Endodermal cell (in vitro differentiated cells): ENCODE data around the gene PRPF18. TPM values are rescaled to one million over a fixed set of nuclear protein-coding genes. Genes with fewer than 3 reads are reported as not detected.
A peak's percentile ranks its signal among the peaks of the same experiment; 100 is the strongest.

ENCODE experiments used
- DNase-seq: peaks from one replicate; pipeline ENCODE4 v3.0.0-alpha.2; 2017
- H3K27ac ChIP-seq: 2 replicates; pipeline ENCODE4 v1.5.1; 2013; ENCODE audit warnings: mild to moderate bottlenecking, low read depth, low read length, moderate library complexity
- H3K27me3 ChIP-seq: 2 replicates; pipeline ENCODE4 v1.6.1; 2013; ENCODE audit warnings: mild to moderate bottlenecking, low read length, moderate library complexity; ENCODE audit not compliant: insufficient read depth, control insufficient read depth, poor library complexity, severe bottlenecking
- H3K36me3 ChIP-seq: 2 replicates; pipeline ENCODE4 v1.7.0; 2013; ENCODE audit warnings: mild to moderate bottlenecking, low read length, moderate library complexity; ENCODE audit not compliant: control insufficient read depth, insufficient read depth
- H3K4me1 ChIP-seq: one replicate; pipeline ENCODE4 v1.7.0; 2013; ENCODE audit warnings: low read length; ENCODE audit not compliant: control insufficient read depth, insufficient read depth
- H3K4me3 ChIP-seq: 2 replicates; pipeline ENCODE4 v1.5.1; 2013; ENCODE audit warnings: mild to moderate bottlenecking, low read length, moderate library complexity
- H3K9ac ChIP-seq: 2 replicates; pipeline ENCODE4 v1.6.1; 2013; ENCODE audit warnings: mild to moderate bottlenecking, low read length, moderate library complexity; ENCODE audit not compliant: poor library complexity, severe bottlenecking; ENCODE audit errors: extremely low read depth
- H3K9me3 ChIP-seq: 2 replicates; pipeline ENCODE4 v1.6.1; 2013; ENCODE audit warnings: mild to moderate bottlenecking, low read length, moderate library complexity; ENCODE audit not compliant: control insufficient read depth
- H3K27ac Mint-ChIP-seq: 2 replicates; pipeline ENCODE4 v1.8.0; 2020; ENCODE audit warnings: mixed read lengths
- H3K27me3 Mint-ChIP-seq: 2 replicates; pipeline ENCODE4 v1.8.0; 2021; ENCODE audit warnings: mild to moderate bottlenecking, mixed read lengths; ENCODE audit not compliant: insufficient read depth
- H3K36me3 Mint-ChIP-seq: 2 replicates; pipeline ENCODE4 v1.8.0; 2020; ENCODE audit warnings: low read depth, mixed read lengths
- H3K4me1 Mint-ChIP-seq: 2 replicates; pipeline ENCODE4 v1.8.0; 2020; ENCODE audit warnings: mixed read lengths
- H3K4me3 Mint-ChIP-seq: 2 replicates; pipeline ENCODE4 v1.8.0; 2020; ENCODE audit warnings: mild to moderate bottlenecking, moderate library complexity, mixed read lengths
- H3K9me3 Mint-ChIP-seq: 2 replicates; pipeline ENCODE4 v1.8.0; 2020; ENCODE audit warnings: mild to moderate bottlenecking, mixed read lengths
- WGBS, 2 experiments: methylation state at CpG; one replicate each; pipeline versions ENCODE4 v1.1.5 to v1.1.7; 2013; ENCODE audit warnings: missing lambda C conversion rate in 2 of 2, mixed read lengths in 1 of 2; ENCODE audit not compliant: insufficient coverage in 1 of 2, insufficient read length in 1 of 2; 5-methylcytosine and 5-hydroxymethylcytosine counted together
- total RNA-seq, 2 donors: library from RNA; stranded (reverse); fragmentation: NEBNext Ultra II Directional in 1 of 2; extraction: Animal tissue kit (Norgen Biotek cat#: 25700) in 1 of 2; gene quantifications; 2 replicates in 1 of 2; 3 replicates in 1 of 2; pipeline ENCODE4 v1.2.1, GENCODE V29; 2021
- TF ChIP-seq, protein P1 (sequence below): fragments of 200-600 bp; sonication (generic); conservative IDR thresholded peaks from 2 replicates; pipeline ENCODE4 v1.5.0; 2021; ENCODE audit warnings: antibody characterized with exemption, mild to moderate bottlenecking

The PRPF18 gene
- total RNA-seq, 2 donors from 2014 or later: 19.1 to 20.4 TPM

DNA sequence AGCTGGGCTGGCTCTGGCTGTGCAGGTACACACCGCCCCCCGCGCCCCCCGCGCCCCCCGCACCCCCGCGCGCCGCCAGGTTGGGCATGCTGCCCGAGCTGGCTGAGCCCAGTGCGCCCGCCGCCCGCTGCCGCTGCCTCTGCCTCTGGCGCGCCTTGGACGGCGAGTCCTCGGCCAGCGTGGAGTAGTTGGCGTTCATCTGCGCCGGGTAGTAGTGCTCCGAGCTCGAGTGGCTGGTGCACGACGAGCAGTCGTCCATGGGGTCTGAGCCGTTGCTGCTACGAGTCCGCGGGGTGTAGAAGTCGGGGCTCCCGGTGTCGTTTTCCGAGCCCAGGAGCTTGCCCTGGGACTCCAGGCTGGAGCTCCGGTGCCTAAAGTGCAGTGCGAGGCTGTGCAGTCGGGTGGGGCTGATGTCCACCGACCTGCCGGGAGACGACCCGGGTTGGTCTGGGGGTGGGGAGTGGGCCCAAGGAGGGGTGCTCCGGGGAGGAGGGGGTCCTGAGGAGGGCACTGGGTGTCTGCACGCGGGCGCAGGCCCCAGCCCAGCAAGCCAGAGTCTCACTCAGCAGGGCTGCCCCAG lies 70.4 kb downstream of the PRPF18 start:
- Histone ChIP-seq H3K36me3 (peaks cover 17% of the 10 kb centered on the region), H3K9ac (no peak overlapping the region), H3K27me3 (no peaks in the 10 kb centered on the region), H3K27ac (no peak overlapping the region), H3K4me3 (no peak overlapping the region), H3K9me3 (no peaks in the 10 kb centered on the region), H3K4me1 (peaks cover 9% of the 10 kb centered on the region)
- Mint-ChIP-seq H3K4me1 (peaks cover 28% of the 10 kb centered on the region), H3K9me3 (no peaks in the 10 kb centered on the region), H3K4me3 (no peak overlapping the region), H3K36me3 (peaks cover 31% of the 10 kb centered on the region), H3K27ac (no peak overlapping the region), H3K27me3 (no peaks in the 10 kb centered on the region)
- 95 to 99% methylated on average over 26 to 49 of the region's 49 CpGs for WGBS, 2 experiments
- TF ChIP-seq, protein P1, sequence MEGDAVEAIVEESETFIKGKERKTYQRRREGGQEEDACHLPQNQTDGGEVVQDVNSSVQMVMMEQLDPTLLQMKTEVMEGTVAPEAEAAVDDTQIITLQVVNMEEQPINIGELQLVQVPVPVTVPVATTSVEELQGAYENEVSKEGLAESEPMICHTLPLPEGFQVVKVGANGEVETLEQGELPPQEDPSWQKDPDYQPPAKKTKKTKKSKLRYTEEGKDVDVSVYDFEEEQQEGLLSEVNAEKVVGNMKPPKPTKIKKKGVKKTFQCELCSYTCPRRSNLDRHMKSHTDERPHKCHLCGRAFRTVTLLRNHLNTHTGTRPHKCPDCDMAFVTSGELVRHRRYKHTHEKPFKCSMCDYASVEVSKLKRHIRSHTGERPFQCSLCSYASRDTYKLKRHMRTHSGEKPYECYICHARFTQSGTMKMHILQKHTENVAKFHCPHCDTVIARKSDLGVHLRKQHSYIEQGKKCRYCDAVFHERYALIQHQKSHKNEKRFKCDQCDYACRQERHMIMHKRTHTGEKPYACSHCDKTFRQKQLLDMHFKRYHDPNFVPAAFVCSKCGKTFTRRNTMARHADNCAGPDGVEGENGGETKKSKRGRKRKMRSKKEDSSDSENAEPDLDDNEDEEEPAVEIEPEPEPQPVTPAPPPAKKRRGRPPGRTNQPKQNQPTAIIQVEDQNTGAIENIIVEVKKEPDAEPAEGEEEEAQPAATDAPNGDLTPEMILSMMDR: no peak
- no peak for DNase-seq

DNA sequence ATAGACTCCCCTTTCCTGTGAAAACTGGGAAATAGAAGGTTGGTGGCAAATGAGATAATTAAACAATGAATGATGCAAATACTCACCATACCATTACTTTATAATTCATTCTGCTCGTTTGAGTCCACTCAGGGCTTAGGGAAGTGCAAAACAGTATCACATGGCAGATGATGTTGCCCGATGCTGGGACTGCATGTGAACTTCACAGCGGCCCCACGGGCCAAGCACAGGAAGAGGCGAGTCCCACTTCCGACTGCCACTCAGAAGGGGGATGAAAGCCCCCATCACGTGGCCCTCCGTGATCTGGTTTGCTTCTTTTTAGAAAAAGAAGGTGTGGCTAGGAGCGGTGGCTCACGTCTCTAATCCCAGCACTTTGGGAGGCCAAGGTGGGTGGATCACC lies 71.5 kb downstream of the PRPF18 start:
- Histone ChIP-seq H3K27me3 (no peaks in the 10 kb centered on the region), H3K27ac (no peak overlapping the region), H3K4me3 (no peak overlapping the region), H3K9ac (no peak overlapping the region), H3K36me3 (peaks cover 14% of the 10 kb centered on the region), H3K9me3 (no peaks in the 10 kb centered on the region), H3K4me1 (peaks cover 9% of the 10 kb centered on the region)
- TF ChIP-seq, protein P1: no peak
- Mint-ChIP-seq H3K27me3 (no peaks in the 10 kb centered on the region), H3K4me1 (peaks cover 22% of the 10 kb centered on the region), H3K27ac (no peak overlapping the region), H3K36me3 (peaks cover 30% of the 10 kb centered on the region), H3K4me3 (no peak overlapping the region), H3K9me3 (no peaks in the 10 kb centered on the region)
- no peak for DNase-seq
- WGBS, 2 experiments: 93 to 99% methylated on average over 10 of the region's 10 CpGs

DNA sequence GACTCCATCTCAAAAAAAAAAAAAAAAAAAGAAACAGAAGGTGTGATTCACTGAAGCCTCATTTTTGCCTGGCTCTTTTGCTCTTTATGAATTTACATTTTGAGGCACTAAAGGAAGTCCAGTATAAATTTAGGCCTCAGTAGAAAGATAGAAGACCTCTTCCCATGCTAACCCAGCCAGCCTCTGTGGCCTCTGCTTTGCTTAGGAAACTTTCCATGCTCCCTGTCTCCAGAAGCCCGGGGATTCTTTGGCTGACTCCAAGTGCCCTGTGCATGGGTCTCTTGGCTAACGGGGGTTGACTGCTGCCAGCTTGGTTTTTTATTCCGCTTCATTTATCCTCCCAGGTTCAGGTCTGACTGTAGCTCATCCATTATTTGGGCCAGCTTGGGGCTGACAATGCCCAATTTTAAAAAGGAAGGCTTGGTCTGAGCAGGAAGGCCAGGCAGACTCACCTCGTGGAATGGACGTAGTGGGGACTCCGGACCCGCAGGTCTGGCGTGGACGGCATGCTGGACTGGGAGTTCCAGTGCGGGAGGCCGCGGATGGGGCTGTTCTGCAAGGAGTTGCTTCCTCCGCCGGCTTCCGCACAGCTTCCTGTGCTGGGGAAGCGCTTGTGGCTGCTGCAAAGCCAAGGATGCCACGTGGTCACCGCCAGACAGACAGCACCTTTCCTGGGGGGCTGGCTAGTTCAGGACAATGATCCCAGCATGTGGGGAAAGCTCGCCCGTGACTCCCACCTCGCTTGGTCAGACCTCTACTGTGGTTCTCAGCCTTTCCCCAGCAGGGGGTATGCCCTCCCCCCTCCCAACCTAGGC lies 72.3 kb downstream of the PRPF18 start:
- Histone ChIP-seq H3K4me3 (no peak overlapping the region), H3K9ac (peak overlapping the region; percentile 12), H3K36me3 (peaks cover 12% of the 10 kb centered on the region), H3K4me1 (peaks cover 9% of the 10 kb centered on the region), H3K27ac (no peak overlapping the region), H3K9me3 (no peaks in the 10 kb centered on the region), H3K27me3 (no peaks in the 10 kb centered on the region)
- H3K9me3 Mint-ChIP-seq: no peaks in the 10 kb centered on the region
- DNase-seq: peak; percentile 53
- WGBS, 2 experiments: 90 to 94% methylated on average over 21 of the region's 21 CpGs
- H3K4me3 Mint-ChIP-seq: no peak overlapping the region
- H3K27me3 Mint-ChIP-seq: no peaks in the 10 kb centered on the region
- H3K4me1 Mint-ChIP-seq: peaks cover 24% of the 10 kb centered on the region
- H3K36me3 Mint-ChIP-seq: peaks cover 23% of the 10 kb centered on the region
- peak overlapping the region; percentile 79 for H3K27ac Mint-ChIP-seq
- TF ChIP-seq, protein P1: no peak
